HepG2 (cell line): ENCODE data around the gene BZW1. TPM values are rescaled to one million over a fixed set of nuclear protein-coding genes. Genes with fewer than 3 reads are reported as not detected.

Source experiments
- ZNF235 ChIP-seq: sonication (generic); formaldehyde crosslinking; IDR thresholded peaks from 2 replicates; pipeline ENCODE4 v1.8.1; 2023; ENCODE audit warnings: mild to moderate bottlenecking, missing genetic modification reagents, borderline replicate concordance
- ZNF343 ChIP-seq: sonication (generic); formaldehyde crosslinking; IDR thresholded peaks from 2 replicates; pipeline ENCODE4 v1.4.0; 2020; ENCODE audit warnings: mild to moderate bottlenecking, missing genetic modification reagents
- ZNF513 ChIP-seq: sonication (generic); formaldehyde crosslinking; conservative IDR thresholded peaks from 2 replicates; pipeline ENCODE4 v1.5.0; 2020; ENCODE audit warnings: missing genetic modification reagents
- ZNF788 ChIP-seq: sonication (generic); formaldehyde crosslinking; IDR thresholded peaks from 2 replicates; pipeline ENCODE4 v1.5.0; 2020; ENCODE audit warnings: mild to moderate bottlenecking, missing genetic modification reagents, borderline replicate concordance
- ZXDC ChIP-seq: sonication (generic); formaldehyde crosslinking; IDR thresholded peaks from 2 replicates; pipeline ENCODE4 v1.5.0; 2020; ENCODE audit warnings: mild to moderate bottlenecking, missing genetic modification reagents
- polyA plus RNA-seq, 8 experiments: library from polyadenylated mRNA; depleted of rRNA in 3 of 8; stranded (reverse) in 7 of 8; unstranded in 1 of 8; fragments of >200 nt; fragmentation: Illumina TruSeq in 4 of 8; extraction: Trizol in 4 of 8; gene quantifications; 2 replicates each; pipeline versions ENCODE4 v1.2.1 to v1.2.3, GENCODE V29; 2011 to 2016; ENCODE audit warnings: low read depth in 4 of 8, missing spikeins in 1 of 8, mixed read lengths in 1 of 8; ENCODE audit not compliant: insufficient read depth in 1 of 8
- total RNA-seq, 5 experiments: library from RNA; depleted of rRNA; stranded (reverse); fragments of >200 nt; fragmentation: Illumina TruSeq; extraction: Trizol; gene quantifications; 2 replicates each; pipeline ENCODE4 v1.2.3, GENCODE V29; 2016; ENCODE audit warnings: low read depth in 1 of 5
- TF ChIP-seq, protein P1 (sequence below): sonication (generic); formaldehyde crosslinking; IDR thresholded peaks from 2 replicates; pipeline ENCODE4 v1.5.1; 2020; ENCODE audit warnings: mild to moderate bottlenecking, moderate library complexity, missing genetic modification reagents
- TF ChIP-seq, protein P2 (sequence below): IDR thresholded peaks from 2 replicates; pipeline ENCODE4 v1.4.0; 2020; ENCODE audit warnings: mild to moderate bottlenecking, missing genetic modification reagents

Gene BZW1
- total and polyA plus RNA-seq, 2 of the 13 experiments (the other 11 are each of a cell fraction or from before 2014, with no cell fraction given) = 106 to 384 TPM

DNA sequence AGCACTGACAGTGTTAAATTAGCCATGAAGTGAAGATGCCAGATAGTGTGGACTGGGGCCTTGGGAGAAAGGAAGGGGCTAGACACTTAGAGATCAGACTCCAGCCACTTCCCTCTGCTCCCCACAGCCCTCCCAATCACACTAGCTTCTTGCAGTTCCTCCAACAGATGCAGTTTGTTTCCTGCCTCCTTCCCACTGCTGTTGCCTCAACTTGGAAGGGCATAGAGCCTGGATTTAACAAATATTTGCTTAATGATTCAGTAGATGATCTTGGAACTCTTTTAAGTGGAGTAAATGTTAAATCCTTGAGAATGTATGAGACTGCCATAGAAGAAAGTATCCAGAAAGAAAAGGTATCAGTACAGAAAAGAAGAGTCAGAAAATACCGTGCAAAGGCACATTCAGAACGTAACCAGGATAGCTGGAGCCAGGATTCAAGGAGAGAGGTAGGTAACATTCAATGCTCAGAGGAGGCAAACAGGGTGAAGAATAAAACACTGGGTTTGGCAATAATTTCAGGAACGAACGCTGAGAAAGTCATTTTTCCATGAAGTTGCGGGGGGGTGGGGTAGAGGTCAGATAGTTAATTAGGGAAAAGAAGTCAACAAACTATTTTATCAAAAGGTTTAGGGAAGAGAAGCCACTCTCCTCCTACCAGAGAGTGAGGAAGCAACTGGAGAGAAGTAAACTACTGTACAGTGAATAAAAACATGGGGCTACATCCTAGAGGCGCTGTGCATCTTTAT lies 1.3 kb upstream of the BZW1 start (continued):
- no peak for TF ChIP-seq ZXDC (CRISPR knock-in tag)
- no peak for TF ChIP-seq ZNF235
- TF ChIP-seq ZNF513 (CRISPR knock-in tag) = no peak
- TF ChIP-seq, protein P1, sequence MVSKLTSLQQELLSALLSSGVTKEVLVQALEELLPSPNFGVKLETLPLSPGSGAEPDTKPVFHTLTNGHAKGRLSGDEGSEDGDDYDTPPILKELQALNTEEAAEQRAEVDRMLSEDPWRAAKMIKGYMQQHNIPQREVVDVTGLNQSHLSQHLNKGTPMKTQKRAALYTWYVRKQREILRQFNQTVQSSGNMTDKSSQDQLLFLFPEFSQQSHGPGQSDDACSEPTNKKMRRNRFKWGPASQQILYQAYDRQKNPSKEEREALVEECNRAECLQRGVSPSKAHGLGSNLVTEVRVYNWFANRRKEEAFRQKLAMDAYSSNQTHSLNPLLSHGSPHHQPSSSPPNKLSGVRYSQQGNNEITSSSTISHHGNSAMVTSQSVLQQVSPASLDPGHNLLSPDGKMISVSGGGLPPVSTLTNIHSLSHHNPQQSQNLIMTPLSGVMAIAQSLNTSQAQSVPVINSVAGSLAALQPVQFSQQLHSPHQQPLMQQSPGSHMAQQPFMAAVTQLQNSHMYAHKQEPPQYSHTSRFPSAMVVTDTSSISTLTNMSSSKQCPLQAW = no peak
- no peak for TF ChIP-seq ZNF343 (CRISPR knock-in tag)
- no peak for TF ChIP-seq ZNF788 (CRISPR knock-in tag)
- TF ChIP-seq, protein P2, sequence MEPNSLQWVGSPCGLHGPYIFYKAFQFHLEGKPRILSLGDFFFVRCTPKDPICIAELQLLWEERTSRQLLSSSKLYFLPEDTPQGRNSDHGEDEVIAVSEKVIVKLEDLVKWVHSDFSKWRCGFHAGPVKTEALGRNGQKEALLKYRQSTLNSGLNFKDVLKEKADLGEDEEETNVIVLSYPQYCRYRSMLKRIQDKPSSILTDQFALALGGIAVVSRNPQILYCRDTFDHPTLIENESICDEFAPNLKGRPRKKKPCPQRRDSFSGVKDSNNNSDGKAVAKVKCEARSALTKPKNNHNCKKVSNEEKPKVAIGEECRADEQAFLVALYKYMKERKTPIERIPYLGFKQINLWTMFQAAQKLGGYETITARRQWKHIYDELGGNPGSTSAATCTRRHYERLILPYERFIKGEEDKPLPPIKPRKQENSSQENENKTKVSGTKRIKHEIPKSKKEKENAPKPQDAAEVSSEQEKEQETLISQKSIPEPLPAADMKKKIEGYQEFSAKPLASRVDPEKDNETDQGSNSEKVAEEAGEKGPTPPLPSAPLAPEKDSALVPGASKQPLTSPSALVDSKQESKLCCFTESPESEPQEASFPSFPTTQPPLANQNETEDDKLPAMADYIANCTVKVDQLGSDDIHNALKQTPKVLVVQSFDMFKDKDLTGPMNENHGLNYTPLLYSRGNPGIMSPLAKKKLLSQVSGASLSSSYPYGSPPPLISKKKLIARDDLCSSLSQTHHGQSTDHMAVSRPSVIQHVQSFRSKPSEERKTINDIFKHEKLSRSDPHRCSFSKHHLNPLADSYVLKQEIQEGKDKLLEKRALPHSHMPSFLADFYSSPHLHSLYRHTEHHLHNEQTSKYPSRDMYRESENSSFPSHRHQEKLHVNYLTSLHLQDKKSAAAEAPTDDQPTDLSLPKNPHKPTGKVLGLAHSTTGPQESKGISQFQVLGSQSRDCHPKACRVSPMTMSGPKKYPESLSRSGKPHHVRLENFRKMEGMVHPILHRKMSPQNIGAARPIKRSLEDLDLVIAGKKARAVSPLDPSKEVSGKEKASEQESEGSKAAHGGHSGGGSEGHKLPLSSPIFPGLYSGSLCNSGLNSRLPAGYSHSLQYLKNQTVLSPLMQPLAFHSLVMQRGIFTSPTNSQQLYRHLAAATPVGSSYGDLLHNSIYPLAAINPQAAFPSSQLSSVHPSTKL (CRISPR knock-in tag) = peak; percentile 35; the same call in 1 of the 2 replicates
